AML-193 (cell line): ENCODE results near the gene CCND3.
"Not testable (repeated sequence)": the region's sequence is repeated elsewhere in the genome, so short reads cannot be mapped to it uniquely, and the experiment has no call there.

ENCODE experiments used
- DNase-seq, 2 experiments: peaks; one replicate each; lab custom pipeline; 2025; lab: John Stamatoyannopoulos, UW

Gene CCND3

DNA sequence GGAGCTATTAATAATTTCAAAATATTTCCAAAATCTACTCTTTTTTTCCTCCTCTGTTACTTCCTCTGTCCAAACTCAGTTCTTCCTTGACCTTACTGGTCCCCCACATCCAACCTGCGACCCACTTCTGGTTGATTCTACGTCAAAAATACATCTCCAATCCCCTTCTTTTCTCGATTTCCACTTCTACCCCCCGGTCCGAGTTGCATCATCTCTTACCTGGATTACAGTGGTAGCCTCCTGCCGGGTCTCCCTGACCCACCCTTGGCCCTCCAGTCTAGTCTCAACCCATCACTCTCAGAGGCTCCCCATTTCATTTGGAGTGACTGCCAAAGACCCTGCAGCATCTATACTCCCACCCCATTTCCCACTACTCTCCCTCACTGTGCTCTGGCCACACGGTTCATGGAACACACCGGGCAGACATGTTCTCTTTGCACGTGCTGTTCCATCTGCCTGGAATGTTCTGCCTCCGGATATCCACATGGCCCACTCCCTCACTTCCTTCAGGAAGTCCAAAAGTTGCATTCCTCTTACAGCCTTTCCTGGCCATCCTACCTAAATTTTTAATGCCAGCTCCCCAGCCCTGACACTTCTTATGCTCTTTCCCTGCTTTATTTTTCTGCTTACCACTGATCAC lies 6.1 kb upstream of the CCND3 start:
- no peak for DNase-seq

DNA sequence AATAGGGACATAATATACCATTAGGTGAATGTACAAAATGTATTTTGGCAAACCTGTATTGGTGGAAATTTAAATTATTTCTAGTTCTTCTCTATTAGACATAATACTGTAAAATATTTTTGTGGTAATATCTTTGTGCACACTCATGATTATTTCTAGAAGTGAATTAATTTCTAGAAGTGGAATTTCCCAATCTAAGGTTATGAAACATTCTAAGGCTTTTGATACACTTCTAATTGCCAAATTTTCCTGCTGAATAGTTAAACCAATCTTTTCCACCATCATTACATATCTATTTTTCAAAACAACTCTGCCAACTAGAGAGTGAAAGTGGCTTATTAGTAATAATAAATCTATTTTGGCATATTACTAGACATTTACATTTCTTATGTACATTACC lies 1.8 kb upstream of the CCND3 start:
- peak; percentile 50 to 57 for DNase-seq

DNA sequence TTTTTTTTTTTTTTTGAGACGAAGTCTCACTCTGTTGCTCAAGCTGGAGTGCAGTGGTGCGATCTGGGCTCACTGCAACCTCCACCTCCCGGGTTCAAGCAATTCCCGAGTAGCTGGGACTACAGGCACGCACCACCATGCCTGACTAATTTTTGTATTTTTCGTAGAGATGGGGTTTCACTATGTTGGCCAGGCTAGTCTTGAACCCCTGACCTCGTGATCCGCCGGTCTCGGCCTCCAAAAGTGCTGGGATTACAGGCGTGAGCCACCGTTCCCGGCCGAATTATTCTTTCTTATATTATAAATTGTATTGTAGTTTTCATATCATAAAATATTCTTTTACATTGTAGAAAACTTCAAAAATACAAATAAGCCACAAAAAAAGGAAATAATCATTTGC lies 1.3 kb upstream of the CCND3 start:
- not testable (repeated sequence) for DNase-seq

DNA sequence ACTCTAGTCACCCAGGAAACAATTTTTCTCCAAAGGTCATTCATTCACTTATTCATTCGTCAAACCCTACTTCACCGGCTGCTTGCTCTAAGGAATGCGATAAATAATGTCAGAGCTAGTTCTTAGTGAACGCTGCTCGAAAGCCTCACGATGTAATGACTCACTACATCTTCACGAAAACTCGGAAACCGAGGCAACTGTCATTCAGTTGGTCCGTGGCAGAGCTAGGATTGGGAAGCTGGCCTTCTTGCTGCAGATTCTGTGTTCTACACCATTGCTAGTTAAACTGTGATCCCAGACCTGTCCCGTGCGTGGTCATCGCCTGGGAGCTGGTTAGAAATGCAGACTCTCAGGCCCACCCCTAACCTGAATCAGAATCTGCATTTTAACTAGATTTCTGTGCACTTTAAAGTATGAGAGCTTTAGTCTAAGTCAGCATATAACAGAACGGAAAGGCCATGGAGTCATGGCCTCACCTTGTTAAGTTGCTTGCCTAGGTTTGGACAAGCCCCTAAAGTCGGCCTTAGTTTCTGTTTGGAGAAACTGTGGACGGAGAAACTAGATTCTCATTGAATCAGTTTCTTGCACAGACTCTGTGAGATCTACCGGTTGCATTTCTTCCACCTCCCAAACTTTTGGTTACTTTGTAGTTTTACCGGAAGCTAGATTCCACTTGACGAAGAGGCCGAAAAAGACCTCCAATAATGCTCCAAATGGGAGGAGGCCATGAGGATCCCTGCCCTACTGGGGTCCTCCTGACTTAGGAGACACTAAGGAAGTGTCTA lies 651 bp upstream of the CCND3 start:
- DNase-seq, result no peak

DNA sequence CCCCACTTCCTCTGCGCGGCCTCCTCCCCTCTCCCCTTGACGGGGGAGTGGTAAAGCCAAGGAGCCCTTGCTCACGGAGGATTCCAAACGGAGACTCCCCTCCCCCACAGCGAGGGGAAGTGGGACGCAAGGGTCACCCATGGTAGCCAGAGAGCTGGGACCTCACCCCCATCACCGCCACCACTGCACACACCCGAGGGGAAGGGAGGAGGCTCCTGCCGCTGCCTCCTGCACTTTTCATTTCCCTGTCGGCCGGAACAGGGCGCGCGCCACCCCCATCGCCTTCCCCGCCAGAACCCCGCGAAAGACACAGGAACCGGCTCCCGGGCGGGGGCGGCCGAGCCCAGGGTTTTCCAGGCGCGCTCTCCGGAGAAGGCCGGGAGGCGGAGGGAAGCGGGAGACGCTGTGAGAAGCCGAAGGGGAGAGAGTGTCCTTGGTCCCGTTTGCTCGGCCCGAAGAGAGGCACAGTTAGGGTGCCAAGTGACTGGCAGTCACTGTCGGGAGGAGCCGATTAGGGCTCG lies 789 bp downstream of the CCND3 start:
- peak; percentile 42 to 67 for DNase-seq

DNA sequence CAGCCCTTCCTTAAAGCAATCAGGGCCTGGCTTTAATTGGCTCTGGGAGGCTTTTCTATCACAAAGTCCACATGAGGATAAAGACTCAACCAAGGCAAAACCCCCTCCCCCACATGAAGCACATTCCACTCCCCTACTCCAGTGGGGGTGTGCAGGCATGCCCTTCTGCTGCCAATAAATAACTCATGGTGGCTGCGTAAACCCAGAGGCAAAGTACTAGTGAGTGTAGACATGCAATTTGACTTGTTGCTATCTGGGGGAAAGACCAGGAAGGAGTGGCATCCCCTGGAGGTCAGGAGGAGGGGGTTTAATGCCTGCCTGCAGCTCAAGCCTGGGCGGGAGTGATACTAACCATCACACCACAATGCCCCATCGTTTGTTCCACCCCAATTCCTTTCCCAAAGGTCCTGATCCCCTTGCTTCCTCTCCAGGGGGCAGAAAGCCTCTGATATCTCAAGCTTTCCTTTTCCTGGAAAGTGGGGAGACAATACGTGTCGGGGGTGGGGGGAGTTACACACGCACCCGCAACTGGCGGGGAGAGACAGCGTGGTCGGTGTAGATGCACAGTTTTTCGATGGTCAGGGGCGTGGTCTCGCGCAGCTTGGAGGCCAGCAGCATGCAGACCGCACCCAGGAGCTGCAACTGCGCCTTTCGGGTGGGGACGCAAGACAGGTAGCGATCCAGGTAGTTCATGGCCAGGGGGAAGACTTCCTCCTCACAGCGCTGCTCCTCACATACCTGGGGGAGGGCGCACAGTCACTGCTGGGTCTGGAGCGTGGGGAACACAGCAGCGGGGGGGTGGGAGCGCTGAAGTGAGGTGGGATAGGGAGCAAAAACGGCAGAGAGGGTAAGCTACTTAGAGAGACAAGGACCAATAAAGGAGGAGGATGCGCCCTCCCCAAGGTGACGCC lies 1.5 kb downstream of the CCND3 start:
- DNase-seq, result peak in 1 of 2 experiments; percentile 27

- DNase-seq, result peak; percentile 91 to 95
Observed at GRCh38 chr6:41939176-41939847, 2.3 kb downstream of the CCND3 start.

GRCh38 chr6:41938590-41939175 lies 2.9 kb downstream of the CCND3 start:
- no peak for DNase-seq

DNA sequence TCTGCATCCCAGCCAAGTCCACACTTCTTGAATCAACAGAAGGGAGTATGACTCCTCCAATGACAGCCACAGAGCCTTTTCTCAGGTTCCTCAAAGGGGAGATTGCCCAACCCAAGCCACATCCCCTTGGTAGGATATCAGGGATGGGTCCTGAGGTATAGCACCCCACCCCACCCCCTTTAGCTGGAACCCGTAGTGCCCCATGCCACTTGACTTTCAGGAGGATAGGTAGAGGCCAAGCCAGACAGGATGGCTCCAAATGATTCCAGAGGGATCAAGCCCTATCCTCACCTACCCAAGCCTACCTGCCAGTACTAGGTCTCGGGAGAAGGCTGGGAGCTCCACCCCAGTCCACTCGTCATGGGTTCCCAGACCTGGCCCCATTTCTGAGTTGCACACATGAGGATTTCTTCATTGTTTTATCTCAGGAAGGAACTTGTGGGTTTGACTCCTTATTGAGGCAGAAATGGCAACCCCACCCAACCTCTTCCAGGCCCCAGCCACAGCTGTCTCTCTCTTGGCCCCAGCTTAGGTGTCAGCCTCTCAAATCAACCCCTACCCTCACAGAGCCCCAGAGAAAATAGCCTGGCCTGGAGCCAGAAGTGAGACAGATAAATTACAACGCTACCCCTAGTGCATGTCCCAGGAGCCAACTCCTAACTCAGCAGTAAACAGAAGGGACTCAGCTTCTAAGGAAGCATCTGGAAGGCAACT lies 3.6 kb downstream of the CCND3 start:
- peak; percentile 97 to 98 for DNase-seq

GRCh38 chr6:41937472-41937860 lies 4.1 kb downstream of the CCND3 start:
- no peak for DNase-seq

GRCh38 chr6:41936073-41936837 lies 5.4 kb downstream of the CCND3 start:
- peak; percentile 100 for DNase-seq

GRCh38 chr6:41935685-41936072 lies 5.9 kb downstream of the CCND3 start:
- DNase-seq, result no peak

DNA sequence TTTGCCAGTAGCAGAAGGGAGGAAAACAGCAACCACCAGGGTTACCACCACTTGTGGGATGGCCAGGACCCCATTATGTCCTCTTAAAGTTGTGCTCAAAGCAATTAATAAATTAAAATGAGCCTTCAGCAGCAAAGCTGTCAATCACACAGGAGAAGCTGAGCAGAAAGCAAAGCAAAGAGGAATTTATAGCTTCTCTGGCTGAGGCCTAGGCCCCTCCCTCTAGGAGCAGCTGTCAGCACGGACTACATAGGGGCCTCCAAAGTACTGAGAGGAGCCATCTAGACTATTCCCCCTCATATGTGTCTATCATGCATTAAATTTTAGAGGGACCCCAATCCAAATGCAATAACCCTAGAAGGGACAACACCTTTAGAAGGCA lies 6.4 kb downstream of the CCND3 start:
- no peak for DNase-seq

DNA sequence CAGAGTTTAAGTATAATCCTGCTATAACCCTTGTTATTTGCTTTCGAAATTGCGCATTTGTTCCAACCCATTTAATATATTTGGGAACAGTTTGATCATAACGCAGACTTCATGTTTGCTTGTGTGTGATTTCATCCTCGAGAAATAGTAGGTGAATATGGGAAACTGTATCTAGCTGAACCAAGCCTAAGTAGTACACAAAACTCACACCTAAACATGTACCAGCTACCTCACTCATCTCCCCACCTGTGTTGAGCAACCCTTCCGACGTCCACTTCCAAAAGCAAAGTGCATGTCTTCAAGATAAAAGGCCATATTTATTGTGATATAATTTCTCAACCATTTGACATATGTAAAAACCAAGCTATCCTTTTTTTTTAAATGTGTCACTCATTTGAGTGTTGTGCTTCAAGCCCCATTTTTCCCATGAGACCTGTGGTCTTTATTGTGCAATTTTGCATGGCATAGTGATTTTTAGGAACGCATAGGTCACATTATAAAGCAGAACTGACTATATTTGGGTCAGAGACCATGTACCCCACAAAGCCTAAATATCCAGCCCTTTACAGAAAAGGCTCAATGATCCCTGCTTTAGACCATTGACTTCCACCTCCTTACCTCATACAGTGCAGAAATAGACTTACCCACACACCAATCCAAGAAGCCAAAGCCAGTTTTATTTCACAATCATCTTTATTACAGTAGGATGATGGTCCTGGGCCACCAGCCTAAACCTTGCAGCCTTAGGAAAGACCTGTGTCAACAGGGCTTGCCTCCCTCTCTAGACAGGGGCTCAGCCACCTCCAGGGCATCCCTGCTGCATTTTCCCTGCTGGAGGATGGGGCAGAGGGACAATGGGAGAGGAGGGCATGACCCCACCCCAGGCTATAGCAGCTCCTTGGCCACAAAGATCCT lies 7.1 kb downstream of the CCND3 start:
- peak; percentile 66 to 69 for DNase-seq

DNA sequence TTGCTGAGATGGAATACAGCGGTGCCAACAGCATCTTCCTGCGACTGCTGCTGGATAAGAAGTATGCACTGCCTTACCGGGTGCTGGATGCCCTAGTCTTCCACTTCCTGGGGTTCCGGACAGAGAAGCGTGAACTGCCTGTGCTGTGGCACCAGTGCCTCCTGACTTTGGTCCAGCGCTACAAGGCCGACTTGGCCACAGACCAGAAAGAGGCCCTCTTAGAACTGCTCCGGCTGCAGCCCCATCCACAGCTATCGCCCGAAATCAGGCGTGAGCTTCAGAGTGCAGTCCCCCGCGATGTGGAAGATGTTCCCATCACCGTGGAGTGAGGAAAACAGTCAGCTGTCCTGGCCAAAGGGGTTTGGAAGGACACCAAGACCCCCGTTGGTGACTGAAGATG lies 9.2 kb downstream of the CCND3 start:
- DNase-seq, result no peak

DNA sequence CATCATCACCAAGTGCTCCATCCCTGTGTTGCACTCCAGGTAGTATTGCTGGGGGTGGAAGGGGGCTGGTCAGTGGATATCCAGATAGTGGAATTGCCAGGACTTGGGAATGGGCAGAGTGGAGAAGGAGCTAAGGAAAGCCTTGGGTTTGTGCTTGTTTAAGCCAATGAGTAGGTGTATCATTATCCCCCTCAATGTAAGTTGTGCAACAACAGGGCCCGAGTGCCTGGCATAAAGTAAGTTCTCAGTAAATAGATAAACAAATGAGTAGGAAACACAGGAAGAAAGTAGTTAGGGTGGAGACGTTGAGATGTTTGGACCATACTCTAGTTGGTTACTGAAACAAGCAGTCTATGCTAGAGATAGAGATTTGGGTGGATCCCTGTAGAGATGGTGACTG lies 9.8 kb downstream of the CCND3 start:
- no peak for DNase-seq

- no peak for DNase-seq
Observed at GRCh38 chr6:41929924-41930323, 11.7 kb downstream of the CCND3 start.

- no peak for DNase-seq
Observed at GRCh38 chr6:41927253-41927652, 14.4 kb downstream of the CCND3 start.

DNA sequence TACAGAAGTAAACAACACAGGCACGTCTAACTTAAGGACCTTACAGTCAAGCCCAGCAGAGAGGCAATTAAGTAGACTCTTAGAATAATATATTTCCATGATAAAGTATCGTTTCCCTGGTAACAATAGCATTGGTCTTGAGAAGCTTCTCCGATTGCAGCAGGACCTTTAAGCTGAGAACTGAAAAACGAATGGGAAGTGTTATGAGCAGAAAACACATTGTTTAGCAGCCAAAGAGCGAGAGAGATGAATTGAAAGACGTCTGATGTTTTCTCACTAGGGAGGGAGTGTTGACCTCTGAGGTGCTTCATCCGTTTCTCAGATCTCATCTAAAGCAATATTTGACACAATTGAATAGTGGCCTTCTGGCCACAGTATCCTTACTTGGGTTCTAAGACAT lies 19.5 kb downstream of the CCND3 start:
- no peak for DNase-seq
